Measurements from ENCODE around the gene HS6ST1. TPM values are rescaled to one million over a fixed set of nuclear protein-coding genes. Genes with fewer than 3 reads are reported as not detected.

Gene HS6ST1
- total RNA-seq, 1 donor = 19.9 TPM

GRCh38 chr2:128293870-128294455, 24.7 kb downstream of the HS6ST1 start:
- H3K4me3 ChIP-seq (ENCODE audit: low read depth, low read length) = no peak overlapping the region

GRCh38 chr2:128293426-128293755, 25.3 kb downstream of the HS6ST1 start:
- H3K4me3 ChIP-seq (ENCODE audit: low read depth, low read length) = no peak overlapping the region
- no peak for DNase-seq (ENCODE audit: low read depth)
- TF ChIP-seq, protein P1, sequence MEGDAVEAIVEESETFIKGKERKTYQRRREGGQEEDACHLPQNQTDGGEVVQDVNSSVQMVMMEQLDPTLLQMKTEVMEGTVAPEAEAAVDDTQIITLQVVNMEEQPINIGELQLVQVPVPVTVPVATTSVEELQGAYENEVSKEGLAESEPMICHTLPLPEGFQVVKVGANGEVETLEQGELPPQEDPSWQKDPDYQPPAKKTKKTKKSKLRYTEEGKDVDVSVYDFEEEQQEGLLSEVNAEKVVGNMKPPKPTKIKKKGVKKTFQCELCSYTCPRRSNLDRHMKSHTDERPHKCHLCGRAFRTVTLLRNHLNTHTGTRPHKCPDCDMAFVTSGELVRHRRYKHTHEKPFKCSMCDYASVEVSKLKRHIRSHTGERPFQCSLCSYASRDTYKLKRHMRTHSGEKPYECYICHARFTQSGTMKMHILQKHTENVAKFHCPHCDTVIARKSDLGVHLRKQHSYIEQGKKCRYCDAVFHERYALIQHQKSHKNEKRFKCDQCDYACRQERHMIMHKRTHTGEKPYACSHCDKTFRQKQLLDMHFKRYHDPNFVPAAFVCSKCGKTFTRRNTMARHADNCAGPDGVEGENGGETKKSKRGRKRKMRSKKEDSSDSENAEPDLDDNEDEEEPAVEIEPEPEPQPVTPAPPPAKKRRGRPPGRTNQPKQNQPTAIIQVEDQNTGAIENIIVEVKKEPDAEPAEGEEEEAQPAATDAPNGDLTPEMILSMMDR (IDR thresholded peaks at IDR 0.05; ENCODE audit: insufficient read depth, low read depth, low read length) = no peak

More at GRCh38 chr2:128293870-128294455, 24.7 kb downstream of the HS6ST1 start:
- no peak for DNase-seq (ENCODE audit: low read depth)
- TF ChIP-seq, protein P1 (IDR thresholded peaks at IDR 0.05; ENCODE audit: insufficient read depth, low read depth, low read length) = no peak

- no peak overlapping the region for H3K4me3 ChIP-seq (ENCODE audit: low read depth, low read length)
- DNase-seq (ENCODE audit: low read depth) = no peak
- TF ChIP-seq, protein P1 (IDR thresholded peaks at IDR 0.05; ENCODE audit: insufficient read depth, low read depth, low read length) = no peak
Measured at GRCh38 chr2:128292599-128293425, 25.9 kb downstream of the HS6ST1 start.

DNA sequence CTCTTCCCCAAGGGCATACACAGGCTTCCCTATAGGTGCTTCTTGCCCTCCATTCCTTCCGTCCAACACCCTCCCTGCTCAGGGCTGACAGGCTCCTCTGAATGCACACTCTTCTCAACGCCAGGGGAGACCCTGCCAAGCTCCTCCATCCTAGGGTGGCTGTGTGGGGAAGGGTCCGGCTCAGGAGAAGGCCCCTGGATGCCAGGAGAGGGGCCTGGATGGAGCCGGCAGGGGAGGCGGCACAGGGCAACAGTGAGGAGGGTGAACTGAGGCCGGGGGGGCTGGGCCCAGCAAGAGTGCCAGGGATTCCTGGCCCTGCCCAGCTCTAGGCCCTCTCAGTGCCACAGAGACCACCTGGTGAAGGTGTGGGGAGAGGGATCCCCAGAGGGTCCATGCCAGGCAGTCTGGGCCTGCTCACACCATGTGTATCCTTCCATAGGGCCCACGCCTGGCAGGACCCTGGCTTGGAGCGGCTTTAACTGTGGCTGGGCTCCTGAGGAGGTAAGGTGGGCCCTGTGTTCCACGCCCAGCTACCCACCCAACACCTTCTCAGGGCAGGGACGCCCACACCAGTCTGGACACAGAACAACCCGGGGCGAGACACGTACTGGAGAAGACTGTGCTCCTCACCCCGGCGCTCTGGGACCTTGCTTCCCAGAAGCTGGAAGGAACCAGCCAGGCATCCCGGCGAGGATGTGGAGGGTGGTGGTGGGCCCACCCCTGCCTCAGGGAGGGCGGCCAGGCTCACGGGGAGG, 26.6 kb downstream of the HS6ST1 start:
- TF ChIP-seq, protein P1 (IDR thresholded peaks at IDR 0.05; ENCODE audit: insufficient read depth, low read depth, low read length) = no peak
- no peak overlapping the region for H3K4me3 ChIP-seq (ENCODE audit: low read depth, low read length)
- no peak for DNase-seq (ENCODE audit: low read depth)

DNA sequence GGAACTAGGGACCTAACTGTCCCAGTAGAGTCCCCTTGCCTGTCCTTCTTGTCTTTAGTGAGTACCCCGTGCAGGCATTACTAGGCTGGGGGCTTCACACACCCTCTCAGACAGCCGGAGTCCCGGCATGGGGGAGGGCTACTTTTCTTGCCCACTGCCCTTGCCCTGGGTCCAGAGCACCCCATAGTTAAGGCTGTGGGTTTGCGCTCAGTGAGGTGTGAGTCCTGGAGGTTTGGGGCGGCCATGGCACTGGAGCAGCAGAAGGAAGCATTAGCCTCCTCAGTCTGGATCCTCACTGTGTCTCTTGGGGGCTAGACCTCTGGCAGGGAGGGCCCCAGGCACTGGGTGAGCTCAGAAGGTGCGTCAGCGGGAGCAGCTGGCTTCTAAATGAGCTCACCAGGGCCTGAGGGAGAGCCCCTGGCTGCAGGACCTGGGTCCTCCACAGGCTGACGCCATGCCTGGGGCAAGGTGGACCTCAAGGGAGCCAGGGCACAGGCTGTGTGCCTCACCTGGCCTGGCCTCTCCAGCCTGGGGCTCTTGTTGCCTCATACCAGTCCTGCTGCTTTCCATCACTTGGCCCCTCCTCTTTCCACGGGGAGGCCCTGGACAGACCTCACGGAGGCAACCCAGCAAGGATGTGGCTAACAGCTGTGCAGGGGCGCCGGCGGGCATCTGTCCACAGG, 27.4 kb downstream of the HS6ST1 start:
- no peak overlapping the region for H3K4me3 ChIP-seq (ENCODE audit: low read depth, low read length)
- no peak for DNase-seq (ENCODE audit: low read depth)
- TF ChIP-seq, protein P1 (IDR thresholded peaks at IDR 0.05; ENCODE audit: insufficient read depth, low read depth, low read length) = no peak

DNA sequence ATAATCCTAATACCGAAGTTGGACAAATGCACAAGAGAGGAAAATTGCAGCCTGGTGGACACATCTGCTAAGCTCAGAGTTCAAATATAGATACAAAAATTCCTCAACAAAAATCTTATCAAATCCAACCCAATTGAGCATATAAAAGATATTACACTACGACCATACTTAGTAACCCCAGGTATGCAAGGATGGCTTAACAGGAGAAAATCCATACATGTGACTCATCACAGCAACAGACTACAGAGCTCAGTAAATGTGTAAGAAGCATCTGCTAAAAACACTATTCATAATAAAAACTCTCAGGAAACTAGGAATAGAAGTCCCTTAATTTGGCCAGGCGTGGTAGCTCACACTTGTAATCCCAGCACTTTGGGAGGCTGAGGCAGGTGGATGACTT, 28.3 kb downstream of the HS6ST1 start:
- no peak for DNase-seq (ENCODE audit: low read depth)
- H3K4me3 ChIP-seq (ENCODE audit: low read depth, low read length) = no peak overlapping the region
- TF ChIP-seq, protein P1 (IDR thresholded peaks at IDR 0.05; ENCODE audit: insufficient read depth, low read depth, low read length) = no peak

Measured in fibroblast of villous mesenchyme (primary cell).